Stimulated activated CD8-positive, alpha-beta memory T cell treated with anti-CD3 and anti-CD28 coated beads, Interleukin-12 subunit alpha, Interleukin-12 subunit beta, amount 100 ng/mL, for 24 hours (primary cell): ENCODE measurements around the gene MED13L.
"Not testable (repeated sequence)": the region's sequence is repeated elsewhere in the genome, so short reads cannot be mapped to it uniquely, and the experiment has no call there.

ENCODE experiments used
- DNase-seq: peaks from one replicate; pipeline ENCODE4 v3.0.0-alpha.2; 2020; ENCODE audit errors: extremely low read depth

Gene MED13L

GRCh38 chr12:116303929-116304328 lies 26.4 kb upstream of the MED13L start:
- no peak for DNase-seq

- DNase-seq, result no peak
These were observed 25.6 kb upstream of the MED13L start for GRCh38 chr12:116303066-116303465.

GRCh38 chr12:116302166-116303058 lies 24.9 kb upstream of the MED13L start:
- DNase-seq, result no peak

GRCh38 chr12:116301621-116302020 lies 24.1 kb upstream of the MED13L start:
- DNase-seq, result no peak

DNA sequence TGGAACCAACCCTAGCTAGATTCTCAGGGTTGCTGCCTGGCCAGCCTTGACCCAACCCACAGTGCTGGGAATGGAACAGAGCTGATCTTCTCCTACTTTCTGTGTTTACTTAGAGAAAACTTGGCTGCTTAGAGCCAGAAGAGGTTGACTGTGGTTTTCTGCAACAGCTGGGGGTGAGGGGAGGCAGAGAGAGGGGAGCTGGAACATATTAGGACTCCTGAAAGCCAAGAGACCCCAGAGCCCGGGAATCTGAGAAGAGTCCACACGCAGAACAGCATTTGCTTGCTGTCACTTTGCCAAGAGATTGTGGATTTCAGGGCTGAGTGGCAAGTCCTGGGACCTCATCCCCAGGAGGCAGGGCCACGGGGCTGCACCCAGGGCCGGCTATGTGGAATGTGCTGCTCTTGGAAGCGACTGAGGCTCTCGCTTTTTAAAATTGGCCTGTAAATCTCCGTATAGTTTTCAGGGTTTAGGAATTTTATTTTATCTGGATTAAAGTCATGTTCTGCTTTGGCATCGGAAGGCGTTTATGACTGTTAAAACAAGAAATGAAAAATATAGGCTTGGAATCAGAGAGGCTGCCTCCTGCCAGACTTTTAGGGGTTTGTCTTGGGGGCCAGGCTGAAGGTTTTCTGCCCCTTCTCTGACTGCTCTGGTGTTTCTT lies 22.3 kb upstream of the MED13L start:
- no peak for DNase-seq

DNA sequence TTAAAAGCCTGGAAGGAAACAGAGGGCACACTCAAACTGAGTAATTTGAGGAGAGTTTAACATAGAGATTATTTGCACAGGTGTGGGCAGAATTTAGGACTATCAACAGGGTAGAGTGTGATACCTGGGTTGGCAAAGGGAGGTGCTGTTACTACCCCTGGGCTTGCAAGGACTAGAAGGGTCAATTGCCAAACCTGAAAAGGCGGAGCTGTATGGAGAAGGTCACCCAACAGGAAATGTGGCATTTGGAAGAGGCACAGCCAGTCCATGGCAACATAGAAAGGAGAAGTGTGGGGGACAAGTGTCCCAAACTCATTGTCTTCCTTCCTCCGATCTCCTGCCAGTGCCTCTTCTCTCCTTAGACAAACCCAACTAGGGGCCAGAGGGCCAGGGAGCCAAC lies 21.6 kb upstream of the MED13L start:
- DNase-seq, result no peak

DNA sequence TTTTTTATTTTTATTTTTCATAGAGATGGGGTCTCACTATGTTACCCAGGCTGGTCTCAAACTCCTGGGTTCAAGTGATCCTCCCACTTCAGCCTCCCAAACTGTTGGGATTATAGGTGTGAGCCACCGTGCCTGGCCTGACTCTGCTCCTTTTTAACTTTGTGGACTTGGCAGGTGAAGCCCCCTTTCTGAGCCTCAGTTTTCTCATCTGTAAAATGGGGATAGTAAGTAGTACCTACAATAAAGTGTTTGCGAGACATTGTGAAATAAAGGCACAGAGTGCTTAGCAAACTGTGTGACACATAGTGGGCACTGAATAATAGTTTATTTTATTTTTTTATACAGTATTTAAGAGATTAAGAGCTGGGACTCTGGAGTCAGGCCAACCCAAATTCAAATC lies 21.1 kb upstream of the MED13L start:
- DNase-seq, result no peak

DNA sequence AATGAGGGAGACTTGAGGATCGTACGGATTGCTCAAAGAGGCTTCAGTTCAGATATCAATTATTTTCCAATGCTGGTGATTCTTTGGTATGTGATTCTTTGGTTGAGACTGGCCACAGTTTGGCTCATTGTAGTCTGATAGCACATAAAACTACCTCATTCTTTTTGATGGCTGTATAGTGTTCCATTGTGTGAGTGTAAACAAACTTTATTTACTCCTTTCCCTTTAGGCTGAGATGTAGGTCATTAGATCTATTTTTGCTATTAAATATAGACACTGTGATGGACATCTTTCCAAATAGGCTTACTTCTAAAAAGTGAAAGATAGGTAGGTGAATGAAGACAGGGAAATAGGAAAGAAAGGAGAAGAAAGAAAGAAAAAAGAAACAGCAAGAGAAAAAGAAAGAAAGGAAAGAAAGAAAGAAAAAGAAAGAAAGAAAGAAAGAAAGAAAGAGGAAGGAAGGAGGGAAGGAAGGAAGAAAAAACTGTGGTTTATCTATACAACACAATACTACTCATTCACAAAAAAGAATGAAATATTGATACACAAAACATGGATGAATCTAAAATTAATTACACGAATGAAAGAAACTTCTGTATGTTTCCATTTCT lies 19.8 kb upstream of the MED13L start:
- no peak for DNase-seq

DNA sequence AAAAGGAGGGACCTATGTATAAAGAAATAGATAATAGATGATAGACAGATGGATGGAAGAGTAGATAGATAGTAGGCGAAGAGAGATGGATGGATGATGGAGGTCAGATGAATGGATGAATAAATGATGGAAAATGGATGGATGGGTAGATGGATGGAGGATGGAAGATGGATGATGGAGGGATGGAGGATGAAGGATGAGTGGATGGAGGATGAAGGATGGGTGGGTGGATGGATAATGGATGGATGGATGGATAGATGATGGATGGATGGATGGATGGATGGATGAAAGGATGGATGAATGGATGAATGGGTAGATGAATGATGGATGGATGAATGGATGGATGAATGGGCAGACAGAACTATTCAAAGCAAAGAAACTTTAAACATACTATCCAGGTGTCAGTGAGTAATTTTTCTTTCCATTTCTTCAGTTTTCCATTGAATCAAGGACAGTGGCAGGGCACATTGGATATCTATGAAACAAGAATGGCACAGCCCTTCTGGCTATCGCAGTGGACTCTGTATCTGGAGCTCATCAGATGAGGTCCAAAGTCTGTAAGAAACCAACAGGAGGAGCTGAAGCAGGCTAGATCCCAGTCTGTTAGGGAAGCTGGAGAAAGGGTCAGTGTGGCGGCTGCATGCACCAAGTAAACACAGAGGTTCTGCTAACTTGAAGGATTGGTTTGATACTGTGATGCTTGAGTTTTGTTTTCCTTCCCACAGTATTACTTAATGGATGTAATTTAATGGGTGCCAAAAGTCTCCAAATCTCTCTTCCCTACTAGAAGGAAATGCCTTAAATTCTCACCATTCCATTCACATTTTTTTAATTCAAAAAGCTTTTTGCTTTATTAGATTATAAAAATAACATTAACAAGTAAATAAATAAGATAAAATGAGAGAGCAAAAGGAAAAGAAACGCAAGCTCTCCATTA lies 18.1 kb upstream of the MED13L start:
- no peak for DNase-seq

DNA sequence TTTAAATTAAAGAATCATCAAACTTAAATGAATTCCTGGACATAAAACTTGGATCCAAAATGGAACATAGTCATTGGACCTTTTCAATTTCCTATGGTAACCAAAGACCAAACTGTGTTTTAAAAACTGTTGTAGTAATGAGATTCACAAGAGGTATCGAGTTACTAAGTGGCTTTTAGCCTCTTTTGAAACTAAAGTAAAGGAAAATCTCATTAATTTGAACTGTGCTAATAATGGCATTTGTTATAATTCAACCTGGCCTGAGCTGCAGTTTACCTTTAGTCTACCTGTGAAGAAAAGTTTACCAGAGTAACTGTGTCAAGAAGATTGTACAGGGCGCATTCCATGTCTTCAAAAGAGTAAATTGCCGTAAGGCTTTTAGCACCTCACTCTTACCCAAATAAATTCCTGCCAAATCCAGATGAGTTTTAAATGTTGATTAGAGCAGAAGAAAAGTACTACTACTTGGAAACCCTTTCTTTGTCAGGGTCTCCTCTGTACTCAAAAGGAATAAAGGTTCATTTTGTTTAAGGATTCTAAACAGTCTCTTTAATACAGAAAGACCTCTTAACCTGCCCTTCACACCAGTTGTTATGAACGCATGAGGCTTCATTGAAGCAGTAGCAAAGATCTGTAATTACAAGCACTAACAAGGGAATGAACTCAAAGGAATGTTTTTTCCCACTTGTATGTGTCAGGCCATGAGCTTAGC lies 17.1 kb upstream of the MED13L start:
- no peak for DNase-seq

DNA sequence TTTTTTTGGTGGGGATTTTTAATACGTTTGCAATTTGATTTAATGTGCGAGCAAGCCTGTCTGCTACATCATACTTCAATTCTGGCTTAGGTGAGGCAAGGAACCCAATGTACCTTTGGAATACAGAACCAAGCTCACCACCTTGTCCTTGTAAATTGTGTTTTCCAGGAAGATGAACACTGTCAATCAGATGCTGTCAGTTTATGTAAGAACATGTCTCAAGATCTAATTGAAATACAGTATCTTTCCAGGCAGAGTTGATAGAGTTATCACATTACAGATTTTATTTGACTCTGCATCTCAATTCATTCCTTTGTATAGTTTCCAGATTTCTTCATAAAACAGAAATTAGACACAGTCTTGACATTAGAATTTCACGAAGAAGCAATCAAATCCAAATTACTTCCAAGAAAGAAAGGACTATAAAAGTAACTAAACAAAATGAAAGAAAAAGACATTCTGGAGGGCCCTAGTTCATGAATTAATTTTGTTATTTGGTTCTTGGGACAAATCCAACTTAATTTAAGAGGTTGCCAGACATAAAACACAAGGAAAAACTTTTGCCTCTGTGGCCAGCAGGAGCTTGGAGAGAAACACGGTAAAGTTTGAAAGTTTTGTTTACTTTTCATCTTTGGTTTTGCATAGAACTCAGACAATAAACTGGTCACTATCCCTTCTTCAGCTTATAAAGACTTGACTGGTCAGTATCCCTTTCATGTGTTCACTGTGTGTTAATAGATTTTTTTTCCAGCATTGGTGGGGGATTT lies 16.4 kb upstream of the MED13L start:
- no peak for DNase-seq

- DNase-seq, result no peak
These were observed 13.7 kb upstream of the MED13L start for GRCh38 chr12:116291218-116291617.

- DNase-seq, result no peak
These were observed 11.2 kb upstream of the MED13L start for GRCh38 chr12:116288735-116289134.

- no peak for DNase-seq
These were observed 10.4 kb upstream of the MED13L start for GRCh38 chr12:116287842-116288301.

DNA sequence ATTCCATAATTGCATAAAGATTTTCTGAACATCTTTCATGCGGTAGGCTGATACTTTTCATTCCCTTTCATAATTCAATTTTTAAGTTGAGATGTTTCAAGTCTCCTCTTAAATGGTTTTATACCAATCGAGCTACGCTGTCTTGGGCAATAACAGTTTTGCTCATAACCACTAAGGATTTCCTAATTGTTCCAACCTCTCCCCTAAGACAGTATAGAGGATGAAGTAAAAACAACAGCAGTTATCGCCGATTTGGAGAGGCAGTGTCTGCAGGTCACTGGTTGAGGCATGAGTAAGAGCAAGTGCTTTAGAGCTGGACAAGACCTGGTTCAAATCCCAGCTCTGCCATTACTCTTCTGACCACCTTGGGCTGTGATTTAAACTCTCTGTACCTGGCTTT lies 6.9 kb upstream of the MED13L start:
- no peak for DNase-seq

GRCh38 chr12:116283881-116284280 lies 6.4 kb upstream of the MED13L start:
- DNase-seq, result not testable (repeated sequence)

DNA sequence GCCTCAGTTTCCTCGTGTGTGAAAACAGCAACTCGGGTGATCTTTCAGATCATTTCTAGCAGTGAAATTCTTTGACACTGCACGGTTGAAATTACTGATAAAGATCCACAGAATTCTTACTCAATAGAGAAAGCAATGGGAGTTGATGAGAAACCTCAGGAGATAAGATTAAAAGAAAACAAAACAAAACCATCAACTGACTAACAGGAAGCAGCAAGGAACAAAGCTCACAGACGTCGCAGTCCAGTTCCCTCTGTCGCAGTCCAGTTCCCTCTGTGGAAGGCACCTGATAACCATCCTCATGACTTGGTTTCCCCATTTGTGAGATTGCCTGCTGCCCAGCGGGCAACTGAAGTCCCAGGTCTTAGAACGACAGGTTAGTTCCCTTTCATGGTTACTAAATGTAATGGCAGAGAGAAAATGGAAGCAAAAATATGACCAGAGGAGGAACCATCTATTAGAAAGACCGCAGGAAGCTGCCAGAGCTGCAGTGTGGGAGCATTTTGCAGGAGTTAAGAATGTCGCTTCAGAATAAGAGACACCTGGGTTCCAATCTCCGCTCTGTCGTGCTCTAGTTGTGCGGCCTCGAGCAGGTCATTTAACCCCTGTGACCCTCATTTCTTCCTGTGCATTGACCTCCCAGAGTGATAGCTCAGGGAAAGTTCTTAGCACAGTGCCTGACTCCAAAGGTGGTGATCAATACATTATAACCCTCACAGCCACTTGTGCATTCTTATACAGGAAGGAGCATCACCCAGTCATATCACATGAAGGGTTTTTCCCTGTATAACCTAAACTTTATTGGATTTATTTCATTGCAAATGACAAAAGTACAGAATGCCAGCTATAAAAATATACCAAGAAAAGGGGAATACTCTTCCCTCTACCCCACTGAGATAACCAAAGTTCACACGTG lies 5.1 kb upstream of the MED13L start:
- no peak for DNase-seq

DNA sequence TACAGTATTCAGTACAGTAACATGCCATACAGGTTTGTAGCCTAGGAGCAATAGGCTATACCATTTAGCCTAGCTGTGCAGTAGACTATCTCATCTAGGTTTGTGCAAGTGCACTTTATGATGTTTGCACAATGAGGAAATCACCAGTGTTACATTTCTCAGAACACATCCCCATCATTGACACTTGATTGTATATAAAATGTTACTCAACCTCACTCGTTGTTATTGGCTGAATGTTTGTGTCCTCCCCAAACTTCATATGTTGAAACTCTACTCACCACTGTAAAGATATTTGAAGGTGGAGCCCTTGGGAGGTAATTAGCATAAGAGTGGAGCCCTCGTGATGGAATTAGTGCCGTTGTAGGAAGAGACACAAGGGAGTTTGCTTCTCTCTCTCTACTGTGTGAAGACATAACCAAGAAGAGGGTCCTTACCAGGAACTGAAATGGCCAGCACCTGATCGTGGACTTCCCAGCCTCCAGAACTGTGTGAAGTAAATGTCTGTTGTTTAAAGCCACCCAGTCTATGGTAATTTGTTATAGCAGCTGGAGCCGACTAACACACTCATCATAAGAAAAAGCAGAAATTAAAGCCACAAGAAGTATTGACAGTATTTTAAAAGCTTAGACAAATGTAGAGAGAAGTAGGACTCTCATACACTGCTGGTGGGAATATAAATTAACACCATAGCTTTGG lies 3.2 kb upstream of the MED13L start:
- DNase-seq, result no peak

DNA sequence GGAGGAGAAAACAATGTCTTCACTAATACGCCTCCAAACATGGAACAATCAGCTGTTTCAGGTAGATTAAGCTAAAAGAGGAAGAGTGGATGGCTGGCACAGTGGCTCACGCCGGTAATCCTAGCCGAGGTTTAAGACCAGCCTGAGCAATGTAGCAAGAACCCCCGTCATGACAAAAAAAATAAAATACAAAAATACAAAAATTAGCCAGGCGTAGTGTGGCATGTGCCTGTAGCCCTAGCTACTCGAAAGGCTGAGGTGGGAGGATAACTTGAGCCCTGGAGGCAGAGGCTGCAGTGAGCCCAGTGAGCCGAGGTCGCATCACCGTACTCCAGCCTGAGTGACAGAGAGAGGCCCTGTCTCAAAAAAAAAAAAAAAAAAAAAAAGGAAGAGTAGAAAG lies 1.2 kb upstream of the MED13L start:
- DNase-seq, result no peak
